GM12801 (cell line): ENCODE measurements around the gene SPTSSB.

Source experiments
- CTCF ChIP-seq: IDR thresholded peaks from one replicate; pipeline ENCODE4 v1.5.1; 2011; ENCODE audit warnings: control low read depth; ENCODE audit not compliant: insufficient read length; ENCODE audit errors: extremely low read depth

The SPTSSB gene

DNA sequence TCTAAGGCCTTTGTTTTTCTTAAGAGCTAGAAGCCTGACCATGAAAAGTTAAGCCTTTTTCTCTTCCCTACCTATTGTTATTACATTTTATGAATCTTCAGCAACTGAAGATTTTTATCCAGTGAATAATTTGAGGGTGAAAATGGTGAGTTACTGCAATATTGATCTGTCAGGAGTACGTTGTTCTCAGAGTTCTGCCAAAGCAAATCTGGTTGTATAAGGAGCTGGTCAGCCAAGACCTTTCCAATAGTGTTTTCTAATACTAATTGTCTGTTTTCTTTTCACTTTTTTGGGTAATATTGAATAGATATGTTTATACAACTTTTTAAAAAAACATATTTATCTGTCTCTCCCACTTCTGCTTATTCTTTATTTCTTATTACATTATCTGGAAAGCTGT lies 15.0 kb downstream of the SPTSSB start:
- TF ChIP-seq CTCF = no peak

- no peak for TF ChIP-seq CTCF
Measured at GRCh38 chr3:161355508-161355907, 15.8 kb downstream of the SPTSSB start.

- TF ChIP-seq CTCF = no peak
Measured at GRCh38 chr3:161354554-161354953, 16.8 kb downstream of the SPTSSB start.

- no peak for TF ChIP-seq CTCF
Measured at GRCh38 chr3:161351330-161351729, 20.0 kb downstream of the SPTSSB start.

DNA sequence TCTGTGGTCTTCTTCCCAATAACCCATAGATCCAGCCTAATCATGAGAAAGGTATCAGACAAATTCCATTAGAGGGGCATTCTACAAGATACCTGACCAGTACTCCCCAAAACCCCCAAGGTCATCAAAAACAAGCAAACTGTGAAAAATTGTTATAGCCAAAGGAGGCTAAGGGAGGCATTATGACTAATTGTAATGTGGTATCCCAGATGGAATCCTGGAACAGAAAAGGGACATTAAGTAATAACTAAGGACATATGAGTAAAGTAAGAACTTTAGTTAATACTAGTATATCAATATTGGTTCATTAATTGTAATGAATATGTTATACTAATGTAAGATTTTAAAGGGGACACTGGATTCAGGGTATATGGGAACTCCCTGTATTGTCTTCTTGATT lies 20.4 kb downstream of the SPTSSB start:
- no peak for TF ChIP-seq CTCF

DNA sequence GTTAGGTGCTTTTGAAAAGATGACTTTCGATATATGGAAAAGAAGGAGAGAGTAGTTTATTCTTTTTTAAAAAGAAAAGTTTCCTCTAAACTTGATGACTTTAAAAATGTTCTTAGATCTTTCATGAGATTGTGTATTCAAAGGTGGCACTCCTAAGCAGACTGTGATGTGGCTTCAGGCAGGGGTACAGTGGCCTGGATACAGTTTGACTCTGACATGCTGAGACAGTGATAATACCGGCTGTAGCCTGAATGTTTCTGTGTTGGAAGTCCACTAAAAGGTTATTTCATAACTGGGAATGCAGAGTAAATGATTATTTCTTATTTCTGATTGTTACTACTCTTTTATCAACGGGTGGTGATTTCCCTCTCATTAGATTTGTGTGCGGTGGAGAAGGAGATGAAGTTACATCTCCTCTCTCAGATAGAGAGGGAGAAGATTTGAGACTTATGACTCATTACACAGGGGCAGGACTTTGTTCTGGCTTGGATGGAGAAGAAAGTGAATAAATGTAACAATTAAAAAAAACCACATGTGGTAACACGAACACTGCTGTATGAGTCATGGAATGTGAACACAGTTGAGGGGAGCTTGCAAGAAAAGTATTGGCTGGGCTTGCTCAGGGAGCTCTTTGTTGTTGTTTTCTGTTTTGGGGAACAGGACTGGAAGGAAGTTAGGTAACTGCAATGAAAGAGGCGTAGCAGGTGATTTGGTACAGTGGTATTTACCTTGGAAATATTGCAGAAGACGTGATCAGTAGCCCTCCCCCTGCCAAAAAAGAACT lies 21.6 kb downstream of the SPTSSB start:
- TF ChIP-seq CTCF = no peak

GRCh38 chr3:161348796-161349400 lies 22.4 kb downstream of the SPTSSB start:
- no peak for TF ChIP-seq CTCF
